ENCODE results near the gene TSR1.

DNA sequence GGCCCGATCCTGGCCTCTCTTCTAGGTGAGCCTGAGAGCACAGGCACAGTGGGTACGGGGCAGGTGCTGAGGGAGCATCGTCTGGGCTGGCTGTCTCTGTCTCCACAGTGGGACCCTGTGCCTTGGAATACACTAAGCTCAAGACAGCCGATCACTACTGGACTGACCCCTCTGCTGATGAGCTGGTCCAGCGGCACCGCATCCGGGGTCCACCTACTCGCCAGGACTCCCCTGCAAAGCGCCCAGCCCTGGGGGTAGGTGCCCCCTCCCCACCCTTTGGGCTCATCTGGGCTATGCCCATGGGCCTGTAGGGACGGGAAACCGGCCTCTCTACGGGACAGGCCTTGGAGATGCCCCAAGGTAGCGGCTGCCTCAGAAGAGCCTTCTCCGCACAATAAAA, 26.6 kb upstream of the TSR1 start:
- TF ChIP-seq, protein P1, sequence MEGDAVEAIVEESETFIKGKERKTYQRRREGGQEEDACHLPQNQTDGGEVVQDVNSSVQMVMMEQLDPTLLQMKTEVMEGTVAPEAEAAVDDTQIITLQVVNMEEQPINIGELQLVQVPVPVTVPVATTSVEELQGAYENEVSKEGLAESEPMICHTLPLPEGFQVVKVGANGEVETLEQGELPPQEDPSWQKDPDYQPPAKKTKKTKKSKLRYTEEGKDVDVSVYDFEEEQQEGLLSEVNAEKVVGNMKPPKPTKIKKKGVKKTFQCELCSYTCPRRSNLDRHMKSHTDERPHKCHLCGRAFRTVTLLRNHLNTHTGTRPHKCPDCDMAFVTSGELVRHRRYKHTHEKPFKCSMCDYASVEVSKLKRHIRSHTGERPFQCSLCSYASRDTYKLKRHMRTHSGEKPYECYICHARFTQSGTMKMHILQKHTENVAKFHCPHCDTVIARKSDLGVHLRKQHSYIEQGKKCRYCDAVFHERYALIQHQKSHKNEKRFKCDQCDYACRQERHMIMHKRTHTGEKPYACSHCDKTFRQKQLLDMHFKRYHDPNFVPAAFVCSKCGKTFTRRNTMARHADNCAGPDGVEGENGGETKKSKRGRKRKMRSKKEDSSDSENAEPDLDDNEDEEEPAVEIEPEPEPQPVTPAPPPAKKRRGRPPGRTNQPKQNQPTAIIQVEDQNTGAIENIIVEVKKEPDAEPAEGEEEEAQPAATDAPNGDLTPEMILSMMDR (IDR thresholded peaks at IDR 0.05): no peak
- TF ChIP-seq EP300 (IDR thresholded peaks at IDR 0.05) (no peak), POLR2A (IDR thresholded peaks at IDR 0.05) (no peak)
